ENCODE data around the gene SRSF7. TPM values are rescaled to one million over a fixed set of nuclear protein-coding genes. Genes with fewer than 3 reads are reported as not detected.

Gene SRSF7
- total RNA-seq = 94.0 and 114 TPM in 2 replicates

DNA sequence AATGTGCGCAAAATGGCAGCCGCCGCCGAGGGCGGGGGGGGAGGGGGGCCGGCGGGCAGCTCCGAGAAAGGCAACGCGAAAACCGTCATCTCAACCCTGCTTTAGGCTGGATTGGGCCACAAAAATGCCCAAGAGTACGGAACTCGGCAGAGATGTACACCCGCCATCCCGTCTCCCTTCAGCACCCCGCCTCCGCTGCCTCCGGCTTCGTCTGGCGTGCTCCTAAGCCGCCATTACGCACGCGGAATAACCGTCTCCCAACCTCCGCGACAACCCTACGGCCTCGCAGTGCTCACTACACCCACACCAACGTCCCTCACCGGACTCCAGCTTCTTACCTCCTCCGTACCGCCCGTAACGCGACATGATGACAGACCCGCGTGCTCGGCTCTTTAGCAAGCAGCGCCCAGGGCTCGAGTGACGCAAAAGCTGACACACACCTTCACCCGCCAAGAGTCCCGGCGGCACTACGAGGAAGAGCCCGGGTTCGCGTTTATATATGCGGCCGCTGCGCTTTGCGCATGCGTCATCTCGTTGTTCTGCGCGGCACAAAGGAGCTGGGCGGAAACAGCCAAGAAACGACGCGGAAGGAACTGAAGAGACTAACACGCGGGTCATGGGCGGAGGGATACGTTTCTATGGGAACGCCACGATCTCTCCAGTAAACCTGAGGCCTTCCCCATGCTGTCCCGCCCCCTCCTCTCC is at the start of gene SRSF7:
Gene SRSF7 (minus strand): TSS at position 471 of the 705 bp plus-strand sequence. CDS start 105 bp downstream, at position 366.

Other genes starting within 250 kb of the SRSF7 start
- 38.6 and 48.0 TPM in 2 replicates for gene HNRNPLL, start 148.4 kb downstream of the SRSF7 start, total RNA-seq
- gene GALM, start 85.2 kb downstream of the SRSF7 start, total RNA-seq = 7.4 and 14.4 TPM in 2 replicates
- gene GEMIN6, start 26.8 kb upstream of the SRSF7 start, total RNA-seq = 15.0 and 21.1 TPM in 2 replicates
- 11.0 and 19.3 TPM in 2 replicates for gene DHX57, start 124.6 kb upstream of the SRSF7 start, total RNA-seq
- gene MORN2, start 124.6 kb upstream of the SRSF7 start, total RNA-seq = 25.7 and 29.8 TPM in 2 replicates
- gene ARHGEF33, start 138.5 kb upstream of the SRSF7 start, total RNA-seq = under 0.01 TPM in 1 of 2 replicates, not detected in the other

Measured in myometrial cell (primary cell).